CD8-positive, alpha-beta memory T cell (primary cell): ENCODE measurements around the gene ILDR2. TPM values are rescaled to one million over a fixed set of nuclear protein-coding genes. Genes with fewer than 3 reads are reported as not detected.

Experiments used
- CTCF ChIA-PET: fragments of 350-600 bp; sonication (Branson Sonifier 250); formaldehyde crosslinking; loops from one replicate; lab custom pipeline; 2021; ENCODE audit warnings: antibody characterized with exemption; lab: Charles Lee
- POLR2A ChIA-PET: fragments of 350-600 bp; sonication (Branson Sonifier 250); formaldehyde crosslinking; loops from one replicate; lab custom pipeline; 2021; ENCODE audit warnings: antibody characterized with exemption; lab: Charles Lee
- DNase-seq, 5 donors: peaks; one replicate each; pipeline versions ENCODE4 v3.0.0 to v3.0.0-alpha.2; 2020 to 2022; ENCODE audit warnings: mixed read lengths in 1 of 5
- H3K27ac ChIP-seq: one replicate; pipeline ENCODE4 v1.7.0; 2013; ENCODE audit warnings: low read depth, mild to moderate bottlenecking, low read length, moderate library complexity
- H3K27me3 ChIP-seq: 2 replicates; pipeline ENCODE4 v1.7.0; 2013; ENCODE audit warnings: low read length, mild to moderate bottlenecking; ENCODE audit not compliant: insufficient read depth, poor library complexity, severe bottlenecking
- H3K36me3 ChIP-seq: 2 replicates; pipeline ENCODE4 v1.7.0; 2013; ENCODE audit warnings: mild to moderate bottlenecking, low read length, moderate library complexity; ENCODE audit not compliant: insufficient read depth
- H3K4me1 ChIP-seq: 2 replicates; pipeline ENCODE4 v1.7.0; 2013; ENCODE audit warnings: mild to moderate bottlenecking, low read length, moderate library complexity; ENCODE audit not compliant: insufficient read depth
- H3K4me3 ChIP-seq: 2 replicates; pipeline ENCODE4 v1.7.0; 2013; ENCODE audit warnings: mild to moderate bottlenecking, low read length
- H3K9me3 ChIP-seq: 2 replicates; pipeline ENCODE4 v1.7.0; 2013; ENCODE audit warnings: mild to moderate bottlenecking, low read length
- H3K27ac Mint-ChIP-seq, 8 donors: one replicate each; pipeline ENCODE4 v1.8.0; 2020 to 2021; ENCODE audit warnings: mixed read lengths in 8 of 8, mild to moderate bottlenecking in 6 of 8, inconsistent platforms in 3 of 8, moderate library complexity in 3 of 8
- H3K27me3 Mint-ChIP-seq, 2 donors: one replicate each; pipeline ENCODE4 v1.8.0; 2020 to 2021; ENCODE audit warnings: mixed read lengths in 2 of 2, mild to moderate bottlenecking in 1 of 2, moderate library complexity in 1 of 2
- H3K36me3 Mint-ChIP-seq, 3 donors: one replicate each; pipeline ENCODE4 v1.8.0; 2020 to 2021; ENCODE audit warnings: mixed read lengths in 3 of 3, inconsistent platforms in 1 of 3, mild to moderate bottlenecking in 1 of 3
- H3K4me1 Mint-ChIP-seq, 3 donors: one replicate each; pipeline ENCODE4 v1.8.0; 2020 to 2021; ENCODE audit warnings: mixed read lengths in 3 of 3, inconsistent platforms in 1 of 3, mild to moderate bottlenecking in 1 of 3
- H3K4me3 Mint-ChIP-seq, 7 donors: one replicate each; pipeline ENCODE4 v1.8.0; 2020 to 2021; ENCODE audit warnings: mixed read lengths in 7 of 7, mild to moderate bottlenecking in 6 of 7, moderate library complexity in 4 of 7, inconsistent platforms in 2 of 7
- H3K9me3 Mint-ChIP-seq, 5 donors: one replicate each; pipeline ENCODE4 v1.8.0; 2020 to 2022; ENCODE audit warnings: mixed read lengths in 5 of 5, mild to moderate bottlenecking in 3 of 5, moderate library complexity in 2 of 5, inconsistent platforms in 1 of 5
- polyA plus RNA-seq: library from polyadenylated mRNA; unstranded; fragments of 300-500 nt; fragmentation: Illumina TruSeq; gene quantifications from one replicate; pipeline ENCODE4 v1.2.3, GENCODE V29; 2021
- total RNA-seq, 2 experiments: library from RNA; stranded (reverse); gene quantifications; one replicate each; pipeline ENCODE4 v1.2.3, GENCODE V29; 2021

The ILDR2 gene
- total and polyA plus RNA-seq, 3 experiments from 2014 or later = 3.9 to 4.4 TPM; not detected in 1

- CTCF ChIA-PET = no interaction called here
- peak overlapping the region in 5 of 8 donors; percentile 11 to 83 (median 54) for H3K27ac Mint-ChIP-seq
Measured at GRCh38 chr1:166859597-166859996, 115.7 kb downstream of the ILDR2 start.

DNA sequence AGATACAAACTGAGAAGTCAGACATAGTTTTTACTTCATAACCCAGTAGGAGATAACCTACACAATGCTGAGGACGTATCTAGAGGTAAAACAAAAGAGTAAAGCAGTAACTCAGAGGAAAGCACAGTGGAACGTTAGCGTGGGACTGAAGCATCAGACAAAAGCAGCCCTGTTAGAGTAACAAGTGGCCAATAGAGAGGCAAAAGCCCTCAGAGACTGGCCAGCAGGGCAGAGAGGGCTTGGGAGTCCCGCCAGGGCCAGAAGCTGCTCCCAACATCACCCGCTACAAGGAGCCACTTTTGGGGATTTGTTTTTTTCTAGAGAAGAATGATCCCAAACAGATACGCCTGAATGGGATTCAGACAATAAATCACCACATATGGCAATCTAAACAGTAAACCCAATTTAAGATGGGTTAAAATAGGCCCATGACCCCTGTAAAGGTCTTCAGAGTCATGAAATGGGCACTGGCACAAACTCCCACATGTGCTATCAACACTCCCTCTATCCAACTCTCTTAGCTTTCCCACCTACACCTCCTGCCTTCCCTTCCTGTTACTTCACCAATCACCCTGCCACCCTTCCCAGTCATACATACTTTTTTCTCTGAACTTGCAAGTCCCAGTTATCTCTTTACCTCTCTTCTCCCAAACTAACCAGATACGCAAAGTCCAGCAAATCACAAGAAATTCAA lies 116.5 kb downstream of the ILDR2 start:
- Histone ChIP-seq H3K36me3 (peaks cover 31% of the 10 kb centered on the region), H3K4me1 (no peaks in the 10 kb centered on the region), H3K9me3 (no peaks in the 10 kb centered on the region), H3K27ac (no peak overlapping the region), H3K4me3 (no peak overlapping the region), H3K27me3 (no peaks in the 10 kb centered on the region)
- no peak for DNase-seq
- Mint-ChIP-seq H3K36me3 (peaks cover 0 to 84% (median 18%) of the 10 kb centered on the region in 3 donors), H3K4me1 (peaks cover 4 to 17% (median 12%) of the 10 kb centered on the region in 3 donors), H3K27ac (peak overlapping the region in 5 of 8 donors; percentile 6 to 83 (median 30)), H3K27me3 (no peaks in the 10 kb centered on the region), H3K9me3 (no peaks in the 10 kb centered on the region), H3K4me3 (no peak overlapping the region)
- CTCF ChIA-PET = interaction anchor here (1.6 to 2.0 kb wide), 2 partner anchors 10 to 17 kb away, joined by 5 to 7 read pairs; partner anchors contain the start of gene TADA1
- POLR2A ChIA-PET = no interaction called here

More at GRCh38 chr1:166859597-166859996, 115.7 kb downstream of the ILDR2 start:
- Mint-ChIP-seq H3K4me3 (no peak overlapping the region), H3K9me3 (no peaks in the 10 kb centered on the region), H3K4me1 (peaks cover 0 to 16% (median 8%) of the 10 kb centered on the region in 3 donors), H3K36me3 (peaks cover 0 to 82% (median 18%) of the 10 kb centered on the region in 3 donors), H3K27me3 (no peaks in the 10 kb centered on the region)
- Histone ChIP-seq H3K27ac (no peak overlapping the region), H3K27me3 (no peaks in the 10 kb centered on the region), H3K4me3 (no peak overlapping the region), H3K36me3 (peaks cover 31% of the 10 kb centered on the region), H3K9me3 (no peaks in the 10 kb centered on the region), H3K4me1 (no peaks in the 10 kb centered on the region)
- DNase-seq = no peak
- POLR2A ChIA-PET = no interaction called here

Other genes starting within 250 kb of the ILDR2 start
- 10 to 100 TPM; 71.9 to 76.0 TPM for gene POGK, start 136.1 kb downstream of the ILDR2 start, total RNA-seq
- 19.1 TPM for gene POGK, start 136.1 kb downstream of the ILDR2 start, polyA plus RNA-seq
- gene TADA1, start 99.3 kb downstream of the ILDR2 start, total RNA-seq = 10 to 100 TPM; 18.5 to 18.6 TPM
- 13.2 TPM for gene TADA1, start 99.3 kb downstream of the ILDR2 start, polyA plus RNA-seq
- not detected for gene MAEL, start 13.7 kb upstream of the ILDR2 start, total RNA-seq
- gene MAEL, start 13.7 kb upstream of the ILDR2 start, polyA plus RNA-seq = not detected
- gene GPA33, start 114.8 kb upstream of the ILDR2 start, total RNA-seq = under 1 TPM; 0.66 to 0.97 TPM
- gene GPA33, start 114.8 kb upstream of the ILDR2 start, polyA plus RNA-seq = 19.7 TPM
- gene STYXL2, start 118.5 kb upstream of the ILDR2 start, total RNA-seq = not detected
- gene STYXL2, start 118.5 kb upstream of the ILDR2 start, polyA plus RNA-seq = not detected
- gene POU2F1, start 245.3 kb upstream of the ILDR2 start, total RNA-seq = 10 to 100 TPM; 12.3 to 13.5 TPM
- 11.8 TPM for gene POU2F1, start 245.3 kb upstream of the ILDR2 start, polyA plus RNA-seq